IMR-90 (cell line): ENCODE measurements around the gene AGTPBP1.

Experiments used
- BHLHE40 ChIP-seq: fragments of 150-350 bp; IDR thresholded peaks from 2 replicates; pipeline ENCODE4 v1.6.1; 2016; ENCODE audit warnings: mild to moderate bottlenecking, low read depth, low read length
- MAZ ChIP-seq: IDR thresholded peaks from 2 replicates; pipeline ENCODE4 v1.6.1; 2012; ENCODE audit warnings: low read depth, mild to moderate bottlenecking, low read length, improper control_type of control experiment, moderate library complexity, borderline replicate concordance
- SMC3 ChIP-seq: fragments of 150-350 bp; IDR thresholded peaks from 2 replicates; pipeline ENCODE4 v1.6.1; 2016; ENCODE audit warnings: low read depth, mild to moderate bottlenecking, antibody characterized with exemption, low read length, moderate library complexity
- TF ChIP-seq, protein P1 (sequence below): conservative IDR thresholded peaks from 2 replicates; pipeline ENCODE4 v1.5.1; 2012; ENCODE audit warnings: mild to moderate bottlenecking, low read depth, low read length, improper control_type of control experiment

DNA sequence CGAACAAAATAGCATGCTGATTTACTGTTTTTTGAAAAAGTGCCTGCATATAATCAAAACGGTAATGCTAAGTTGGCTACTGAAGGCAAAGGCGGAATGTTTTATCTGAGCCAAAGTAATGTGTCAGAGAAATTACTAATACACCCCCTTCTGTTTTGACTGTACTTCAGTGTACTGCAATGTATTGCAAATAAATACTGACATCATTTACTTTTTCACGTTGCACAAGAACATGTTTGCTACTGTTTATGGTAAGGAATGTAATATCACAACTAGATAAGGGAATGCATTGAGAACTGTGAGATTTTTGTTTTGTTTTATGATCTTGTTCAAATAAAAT lies 813 bp upstream of the AGTPBP1 start:
- TF ChIP-seq MAZ (no peak), BHLHE40 (no peak), SMC3 (no peak)
- TF ChIP-seq, protein P1, sequence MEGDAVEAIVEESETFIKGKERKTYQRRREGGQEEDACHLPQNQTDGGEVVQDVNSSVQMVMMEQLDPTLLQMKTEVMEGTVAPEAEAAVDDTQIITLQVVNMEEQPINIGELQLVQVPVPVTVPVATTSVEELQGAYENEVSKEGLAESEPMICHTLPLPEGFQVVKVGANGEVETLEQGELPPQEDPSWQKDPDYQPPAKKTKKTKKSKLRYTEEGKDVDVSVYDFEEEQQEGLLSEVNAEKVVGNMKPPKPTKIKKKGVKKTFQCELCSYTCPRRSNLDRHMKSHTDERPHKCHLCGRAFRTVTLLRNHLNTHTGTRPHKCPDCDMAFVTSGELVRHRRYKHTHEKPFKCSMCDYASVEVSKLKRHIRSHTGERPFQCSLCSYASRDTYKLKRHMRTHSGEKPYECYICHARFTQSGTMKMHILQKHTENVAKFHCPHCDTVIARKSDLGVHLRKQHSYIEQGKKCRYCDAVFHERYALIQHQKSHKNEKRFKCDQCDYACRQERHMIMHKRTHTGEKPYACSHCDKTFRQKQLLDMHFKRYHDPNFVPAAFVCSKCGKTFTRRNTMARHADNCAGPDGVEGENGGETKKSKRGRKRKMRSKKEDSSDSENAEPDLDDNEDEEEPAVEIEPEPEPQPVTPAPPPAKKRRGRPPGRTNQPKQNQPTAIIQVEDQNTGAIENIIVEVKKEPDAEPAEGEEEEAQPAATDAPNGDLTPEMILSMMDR: no peak
